AG20443 (cell line): ENCODE measurements around the gene SMIM41.

Experiments used
- DNase-seq: peaks from one replicate; pipeline ENCODE4 v3.0.0; 2012; ENCODE audit warnings: low spot score, mixed read lengths

Gene SMIM41

DNA sequence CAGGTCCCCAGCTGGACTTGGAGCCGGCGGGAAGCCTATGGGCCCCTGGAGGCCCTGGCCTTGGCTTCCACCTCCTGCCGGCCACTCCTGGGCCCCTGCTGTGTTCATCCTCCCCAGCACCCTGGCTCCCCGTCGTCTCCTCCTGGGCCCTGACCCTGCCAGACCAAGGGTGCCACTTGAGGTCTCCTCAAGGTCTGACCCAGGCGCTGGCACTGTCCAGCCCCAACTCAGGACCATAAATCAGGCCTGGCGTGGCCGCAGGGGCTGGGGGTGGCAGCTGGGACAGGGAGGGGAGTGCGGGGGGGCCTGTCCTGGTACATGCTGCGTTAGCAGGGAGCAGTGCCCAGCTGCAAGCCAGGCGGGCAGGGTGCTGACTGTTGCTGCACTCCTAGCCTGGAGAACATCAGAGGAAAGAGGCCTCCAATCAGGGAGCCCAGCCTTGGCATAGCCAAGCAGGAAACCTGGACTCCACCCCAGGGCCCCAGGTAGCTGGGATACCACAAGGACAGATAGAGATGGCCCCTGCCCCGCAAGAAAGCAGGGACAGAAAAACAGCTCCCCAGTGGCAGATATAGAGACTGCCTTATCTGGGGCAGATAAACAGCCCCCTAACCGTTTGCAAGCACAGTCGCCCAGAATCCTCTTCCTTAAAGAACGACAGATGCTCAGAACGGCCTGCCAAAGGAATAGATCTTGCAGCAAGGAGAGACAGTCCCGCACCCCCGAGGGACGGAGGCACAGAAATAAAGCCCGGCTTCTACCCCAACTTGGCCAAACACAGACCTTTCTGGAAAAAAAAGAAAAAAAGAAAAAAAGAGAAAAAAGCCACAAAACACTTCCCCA is 16.2 kb upstream of the SMIM41 start:
- no peak for DNase-seq

DNA sequence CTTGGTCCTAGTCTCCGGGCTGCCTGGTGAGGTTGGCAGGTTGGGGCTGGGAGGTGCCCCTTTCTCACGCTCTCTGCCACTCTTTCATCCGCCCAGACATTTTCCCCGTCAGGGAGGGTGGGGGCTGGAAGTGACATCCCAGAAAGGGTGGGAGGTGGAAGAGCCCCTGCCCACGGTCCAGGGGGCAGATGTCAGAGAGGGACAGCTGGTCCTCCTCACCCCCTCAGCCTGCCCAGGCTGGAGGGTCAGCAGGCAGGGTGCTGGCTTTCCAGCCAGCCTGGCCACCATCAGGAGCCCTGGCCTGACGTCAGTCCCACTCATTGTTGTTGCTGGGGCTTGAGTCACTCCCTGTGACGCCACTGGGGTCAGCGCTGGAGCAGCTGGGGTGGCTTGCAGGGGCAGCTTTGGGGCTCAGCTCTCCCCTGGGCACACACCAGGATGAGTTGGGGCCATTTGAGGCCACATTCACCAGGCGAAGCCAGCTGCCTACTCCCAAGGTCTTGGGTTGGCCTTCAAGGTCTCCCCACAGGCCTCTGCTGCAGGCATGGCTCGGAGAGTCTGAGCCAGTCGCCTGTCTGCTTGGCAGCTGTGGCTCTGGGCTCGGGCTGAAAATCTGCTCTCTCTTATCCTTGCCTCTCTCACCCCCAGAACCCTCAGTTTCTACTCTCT is 15.4 kb upstream of the SMIM41 start:
- peak; percentile 87 for DNase-seq

DNA sequence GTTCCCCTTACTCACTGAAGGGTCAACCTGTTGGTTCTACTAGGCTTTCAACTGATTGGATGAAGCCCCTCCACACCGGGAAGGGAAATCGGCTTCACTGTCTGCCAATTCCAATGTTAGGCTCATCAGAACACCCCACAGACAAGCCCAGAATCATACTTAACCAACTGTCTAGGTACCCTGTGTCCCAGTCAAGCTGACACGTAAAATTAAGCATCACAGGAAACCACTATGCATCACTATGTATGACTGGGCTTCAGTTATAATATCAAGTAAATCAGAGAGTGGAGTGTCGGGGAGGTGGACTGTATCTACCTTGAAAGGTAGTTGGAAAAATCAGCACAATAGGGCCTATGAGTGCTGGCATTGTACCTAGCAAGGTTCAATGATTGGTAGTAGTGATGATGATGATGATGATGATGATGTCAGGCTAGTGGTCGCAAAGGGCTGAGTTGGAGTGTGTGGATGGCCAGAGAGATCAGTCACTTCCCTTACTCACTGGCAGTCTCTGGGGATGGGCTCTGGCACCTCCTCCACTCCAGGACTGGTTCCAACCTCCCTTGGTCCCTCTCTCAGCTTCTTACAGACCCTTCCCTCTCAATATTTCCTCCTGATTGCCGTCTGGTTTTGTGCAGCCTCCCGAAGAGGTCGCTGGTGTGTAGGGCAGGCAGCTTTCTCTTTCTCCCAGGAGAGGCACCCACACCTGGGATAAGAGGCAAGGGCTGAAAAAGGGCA is 13.0 kb upstream of the SMIM41 start:
- DNase-seq, result no peak

DNA sequence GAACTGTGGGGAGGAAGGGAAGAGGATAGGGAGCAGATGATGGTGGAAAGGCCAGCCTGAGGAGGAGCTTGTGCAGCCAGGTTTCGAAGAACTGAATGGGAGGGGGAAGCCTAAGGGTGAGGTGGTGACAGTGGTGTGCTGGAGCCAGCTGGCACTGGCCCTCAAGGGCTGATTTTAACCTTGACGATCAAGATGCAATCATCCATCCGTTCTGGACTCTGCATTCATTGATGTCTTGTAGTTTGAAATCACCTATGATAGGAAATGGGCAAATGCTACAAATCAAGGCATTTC is 12.5 kb upstream of the SMIM41 start:
- DNase-seq, result no peak

DNA sequence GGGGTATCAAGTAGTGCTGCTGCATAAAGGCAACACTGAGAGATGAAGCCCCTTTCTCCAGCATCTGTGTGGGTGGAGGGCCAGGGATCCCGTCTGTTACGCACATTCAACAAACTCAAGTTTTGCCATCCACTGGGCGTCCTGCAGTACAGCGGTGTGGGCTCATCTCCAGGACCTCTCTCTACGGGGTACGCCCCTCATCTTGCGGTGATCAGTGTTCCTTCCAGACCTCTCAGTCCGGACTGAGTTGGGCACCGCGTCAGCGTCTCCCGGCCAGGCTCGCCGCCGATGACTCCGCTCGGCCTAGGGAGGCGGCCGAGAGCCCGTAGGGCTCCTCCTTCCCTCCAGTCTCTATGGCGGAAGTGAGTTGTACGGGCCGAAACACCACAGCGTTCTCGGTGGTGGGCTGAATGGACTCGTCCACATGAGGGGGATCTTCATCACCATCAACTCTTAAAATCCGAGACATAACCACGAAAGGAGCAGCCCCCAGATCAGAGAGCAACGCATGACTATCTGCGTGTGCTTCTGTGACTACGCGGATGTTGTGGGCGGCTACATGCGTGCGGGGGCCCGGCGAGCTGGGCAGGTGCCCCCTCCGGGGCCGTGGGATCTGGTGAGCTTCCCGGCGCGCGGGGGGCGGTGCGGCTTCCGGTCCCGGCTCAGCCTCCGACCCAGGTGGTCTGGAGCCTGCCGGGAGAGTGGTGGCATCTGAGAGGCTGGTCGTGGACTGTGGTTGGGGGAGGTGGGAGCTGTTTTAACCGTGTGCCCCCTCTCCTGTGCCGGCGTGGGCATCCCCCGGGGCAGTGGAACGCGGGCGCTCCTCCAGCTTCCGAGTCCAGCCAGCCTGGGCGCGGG is 9.9 kb upstream of the SMIM41 start, which contains the start of gene ATG101:
TSS of gene ATG101 (plus strand) at position 652 of the 858 bp plus-strand sequence. CDS start 3,673 bp downstream, outside the sequence.
- DNase-seq, result peak; percentile 95

DNA sequence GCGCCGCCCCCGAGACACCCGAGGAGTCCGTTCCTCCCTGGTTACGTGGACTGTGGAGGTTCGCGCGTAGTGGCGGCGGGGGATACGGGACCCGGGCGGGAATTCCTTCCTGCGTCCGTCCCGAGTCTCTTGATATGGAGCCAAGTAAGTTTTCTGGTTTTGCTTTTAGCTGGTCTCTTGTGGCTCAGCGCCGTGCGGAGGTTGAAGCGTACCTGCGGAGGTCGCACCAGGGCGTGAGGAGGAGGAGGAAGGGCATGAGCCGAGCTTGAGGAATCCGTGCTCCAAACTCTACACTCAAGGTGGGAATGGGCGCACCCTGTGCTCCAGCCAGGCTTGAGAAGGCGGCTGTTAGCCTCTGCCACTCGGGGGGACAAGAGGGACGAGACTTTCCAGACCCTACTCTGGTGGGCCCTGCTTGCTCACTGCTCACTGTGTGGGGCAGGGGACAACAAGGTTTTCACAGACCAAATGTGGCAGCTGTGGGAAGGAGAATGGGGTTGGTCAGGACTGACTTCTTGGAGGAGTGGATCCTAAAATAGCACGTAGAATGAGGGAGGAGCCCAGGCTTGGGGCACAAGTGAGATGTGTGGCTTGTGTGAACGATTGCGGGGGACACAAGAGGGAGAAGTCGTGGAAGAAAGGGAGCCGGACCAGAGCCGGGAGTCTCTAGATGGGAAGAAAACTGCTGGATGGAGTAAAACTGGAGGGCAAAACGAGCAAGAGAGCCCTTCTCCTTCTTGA is 9.1 kb upstream of the SMIM41 start:
- DNase-seq, result no peak

DNA sequence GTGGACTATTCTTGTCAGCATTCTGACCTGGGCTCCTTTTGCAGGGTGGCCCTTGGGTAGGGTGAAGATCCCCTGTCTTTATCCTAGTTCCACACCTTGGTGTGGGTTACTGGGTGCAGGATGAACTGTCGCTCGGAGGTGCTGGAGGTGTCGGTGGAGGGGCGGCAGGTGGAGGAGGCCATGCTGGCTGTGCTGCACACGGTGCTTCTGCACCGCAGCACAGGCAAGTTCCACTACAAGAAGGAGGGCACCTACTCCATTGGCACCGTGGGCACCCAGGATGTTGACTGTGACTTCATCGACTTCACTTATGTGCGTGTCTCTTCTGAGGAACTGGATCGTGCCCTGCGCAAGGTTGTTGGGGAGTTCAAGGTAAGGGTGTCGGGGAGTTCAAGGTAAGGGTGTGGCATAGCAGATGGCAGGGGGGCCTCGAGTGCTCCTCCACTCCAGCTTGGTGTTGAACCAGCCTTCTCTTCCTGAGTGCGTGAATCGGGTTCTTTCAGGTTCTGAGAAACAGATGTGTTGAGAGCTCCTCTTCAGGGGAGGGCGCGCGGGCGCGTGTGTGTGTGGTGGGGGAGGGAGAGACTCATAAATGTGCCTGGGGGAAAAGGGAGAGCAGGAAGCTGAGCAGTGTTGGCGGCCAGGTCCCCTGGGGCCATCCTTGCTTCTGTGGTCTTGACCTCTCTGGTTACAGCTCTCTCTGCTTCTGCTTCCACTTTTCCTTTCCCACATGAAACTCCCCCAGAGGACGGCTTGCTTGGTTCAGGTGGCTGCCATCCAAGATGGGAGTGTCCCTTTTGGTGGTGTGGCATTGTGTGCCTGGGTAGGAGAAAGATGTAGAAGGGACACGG is 5.7 kb upstream of the SMIM41 start:
- peak; percentile 44 for DNase-seq

DNA sequence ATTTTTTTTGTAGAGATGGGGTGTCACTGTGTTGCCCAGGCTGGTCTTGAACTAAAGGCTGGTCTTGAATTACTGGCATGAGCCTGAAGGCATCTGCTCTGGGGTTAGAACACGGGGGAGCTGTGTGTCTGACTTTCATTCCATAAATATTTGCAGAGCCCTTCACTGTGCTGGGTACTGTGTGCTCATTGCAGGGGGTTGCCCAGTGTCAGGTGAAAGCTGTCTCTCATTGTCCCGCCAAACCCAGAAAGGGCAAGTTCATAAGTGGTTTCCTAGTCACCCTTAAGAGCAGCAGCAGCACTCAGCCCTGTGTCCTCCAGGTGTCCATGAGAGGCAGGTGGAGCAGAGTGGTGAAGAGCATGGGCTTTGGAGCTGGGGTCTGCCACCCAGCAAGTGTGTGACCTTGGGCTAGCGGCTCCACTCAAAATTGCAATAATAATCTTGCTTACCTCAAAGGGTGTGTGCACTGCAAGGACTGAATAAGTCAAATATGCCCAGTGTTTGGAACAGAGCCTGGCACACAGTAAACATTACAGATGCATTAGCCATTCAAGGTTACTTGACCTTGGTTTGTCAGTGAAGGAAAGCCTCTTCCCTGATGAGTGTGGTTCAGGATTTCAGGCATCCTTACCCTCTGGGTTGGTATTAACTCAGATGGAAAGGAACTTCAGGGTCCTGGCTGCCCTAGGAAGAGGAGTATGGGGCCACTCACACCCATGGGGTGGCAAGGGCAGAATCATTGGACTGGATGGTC is 4.4 kb upstream of the SMIM41 start:
- no peak for DNase-seq

DNA sequence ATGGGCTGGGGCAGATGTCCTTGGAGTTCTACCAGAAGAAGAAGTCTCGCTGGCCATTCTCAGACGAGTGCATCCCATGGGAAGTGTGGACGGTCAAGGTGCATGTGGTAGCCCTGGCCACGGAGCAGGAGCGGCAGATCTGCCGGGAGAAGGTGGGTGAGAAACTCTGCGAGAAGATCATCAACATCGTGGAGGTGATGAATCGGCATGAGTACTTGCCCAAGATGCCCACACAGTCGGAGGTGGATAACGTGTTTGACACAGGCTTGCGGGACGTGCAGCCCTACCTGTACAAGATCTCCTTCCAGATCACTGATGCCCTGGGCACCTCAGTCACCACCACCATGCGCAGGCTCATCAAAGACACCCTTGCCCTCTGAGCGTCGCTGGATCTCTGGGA is 2.7 kb upstream of the SMIM41 start:
- no peak for DNase-seq

DNA sequence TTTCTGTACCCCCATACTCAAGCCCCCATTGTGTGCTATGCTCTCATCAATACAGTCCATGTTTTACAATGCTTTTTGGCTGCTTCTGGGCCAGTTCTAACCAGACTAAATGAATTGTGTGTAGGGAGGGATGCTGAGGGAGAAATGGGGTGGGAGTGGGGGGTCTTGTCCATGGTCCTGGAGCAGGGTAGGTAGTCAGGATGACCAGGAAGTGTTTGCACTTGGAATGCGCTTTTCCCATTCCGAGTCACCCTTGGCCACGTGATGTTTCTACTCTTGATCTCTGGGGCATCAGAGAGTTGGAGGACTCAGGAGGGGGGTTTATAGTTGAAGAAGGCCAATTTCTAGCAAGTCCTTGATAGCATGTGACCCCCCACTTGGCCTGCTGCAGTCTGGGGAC is 1.2 kb upstream of the SMIM41 start:
- DNase-seq, result no peak

DNA sequence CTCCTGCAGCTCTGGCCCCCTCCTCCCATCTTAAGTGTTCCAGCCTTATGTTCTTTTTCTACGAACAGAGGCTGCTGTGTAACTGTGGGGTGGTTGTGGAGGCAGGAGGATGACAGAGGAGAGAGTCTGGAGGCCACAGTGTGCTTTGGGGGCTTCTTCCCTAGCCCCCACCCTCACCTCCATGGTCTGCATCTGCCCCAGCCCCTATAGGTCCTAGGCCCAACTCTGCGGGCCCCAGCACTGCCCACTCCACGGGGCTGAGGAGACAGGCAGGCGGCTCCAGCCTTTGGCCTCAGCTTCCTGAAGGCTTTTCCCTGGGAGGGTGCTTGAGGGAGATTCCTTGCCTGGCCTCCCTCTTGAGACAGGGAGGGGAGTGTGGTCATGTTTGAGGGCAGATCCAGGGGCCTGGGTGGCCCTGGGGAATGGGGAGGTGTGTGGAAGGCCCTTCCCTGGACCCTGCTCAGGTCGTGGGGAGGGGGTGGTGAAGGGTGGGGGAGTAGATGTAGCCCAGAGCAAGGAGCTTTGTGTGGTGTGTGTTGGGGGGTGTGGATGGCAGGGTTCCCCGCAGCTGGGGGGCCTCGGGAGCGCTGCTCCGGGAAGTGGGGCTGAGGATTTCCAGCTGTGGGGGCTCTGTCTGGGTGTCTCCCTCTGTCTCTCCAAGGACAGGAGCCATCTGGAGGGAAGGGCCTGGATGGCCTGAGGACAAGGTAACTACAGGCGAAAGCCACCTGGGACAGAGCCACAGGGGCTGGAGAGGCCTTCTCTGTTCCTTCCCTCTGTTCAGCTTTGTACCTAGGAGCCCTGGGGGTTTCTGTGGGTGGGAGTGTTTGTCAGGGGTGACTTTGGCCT is 1.1 kb downstream of the SMIM41 start:
- DNase-seq, result no peak

DNA sequence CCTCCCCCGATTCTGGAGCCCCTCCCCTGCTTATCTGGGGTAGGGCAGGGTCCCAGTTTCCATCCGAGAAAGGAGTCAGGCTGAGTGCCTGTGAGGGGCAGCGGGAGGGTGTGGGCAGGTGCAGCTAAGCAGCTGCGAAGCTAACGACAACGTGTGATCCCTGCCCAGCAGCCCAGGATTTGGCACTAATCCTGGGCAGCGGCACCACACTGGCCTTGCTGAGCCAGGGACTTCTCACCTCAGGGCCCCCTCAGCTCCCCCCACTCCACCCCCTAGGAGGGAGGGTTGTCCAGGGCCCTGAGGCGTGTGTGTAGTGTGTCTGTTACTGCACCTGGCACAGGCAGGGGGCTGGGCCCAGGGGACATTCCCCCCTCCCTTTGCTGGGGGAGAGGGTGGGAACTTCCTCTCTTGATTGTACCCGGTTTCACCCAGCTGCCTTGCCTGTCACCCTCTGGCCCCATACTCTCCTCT is 1.8 kb downstream of the SMIM41 start:
- no peak for DNase-seq

DNA sequence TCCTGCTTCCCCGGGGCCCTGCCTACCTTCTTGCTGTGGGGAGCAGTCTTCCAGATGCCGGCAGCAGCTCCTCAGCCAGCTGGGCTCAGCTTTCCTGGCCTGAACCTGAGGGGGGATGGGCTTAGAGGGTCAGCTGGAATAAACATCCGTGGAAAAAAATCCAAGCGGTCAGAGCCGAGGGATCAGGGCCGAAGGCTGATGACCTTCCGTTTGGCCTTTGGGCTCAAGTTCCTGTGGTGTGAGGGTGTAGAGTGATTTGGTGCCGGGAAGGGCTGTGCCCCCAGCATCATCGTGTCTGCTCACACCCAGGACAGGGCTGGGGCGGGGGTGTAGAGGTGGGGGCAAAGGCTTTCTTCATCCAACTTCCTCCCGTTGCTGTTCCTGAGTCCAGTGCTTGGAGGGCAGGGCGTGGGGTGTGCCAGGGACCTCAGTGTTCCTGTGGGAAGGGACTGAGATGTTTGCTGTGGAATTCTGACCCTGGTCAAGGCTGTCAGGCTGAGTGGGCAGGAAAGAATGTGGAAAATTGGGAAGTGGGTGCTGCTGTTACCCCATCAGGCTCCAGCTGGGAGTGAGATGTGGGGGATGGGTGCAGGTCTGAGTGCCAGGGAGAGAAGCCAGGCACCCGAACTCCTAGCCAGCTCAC is 2.6 kb downstream of the SMIM41 start:
- peak; percentile 61 for DNase-seq

DNA sequence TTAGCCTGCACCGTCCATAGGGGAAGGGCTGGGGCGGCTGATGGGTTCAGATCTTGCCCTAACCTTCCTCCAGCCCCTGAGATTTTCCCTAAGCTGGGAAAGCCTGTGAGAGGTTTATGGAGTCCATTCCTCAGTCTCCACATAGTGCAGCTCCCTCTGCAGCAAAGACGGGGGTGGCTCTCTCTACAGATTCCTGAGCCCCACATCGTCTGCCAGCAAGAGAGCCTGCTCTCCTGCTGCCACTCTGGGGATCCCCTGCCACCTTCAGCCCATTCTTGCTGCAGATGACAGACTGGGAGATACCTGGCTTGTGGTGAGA is 3.1 kb downstream of the SMIM41 start:
- no peak for DNase-seq

DNA sequence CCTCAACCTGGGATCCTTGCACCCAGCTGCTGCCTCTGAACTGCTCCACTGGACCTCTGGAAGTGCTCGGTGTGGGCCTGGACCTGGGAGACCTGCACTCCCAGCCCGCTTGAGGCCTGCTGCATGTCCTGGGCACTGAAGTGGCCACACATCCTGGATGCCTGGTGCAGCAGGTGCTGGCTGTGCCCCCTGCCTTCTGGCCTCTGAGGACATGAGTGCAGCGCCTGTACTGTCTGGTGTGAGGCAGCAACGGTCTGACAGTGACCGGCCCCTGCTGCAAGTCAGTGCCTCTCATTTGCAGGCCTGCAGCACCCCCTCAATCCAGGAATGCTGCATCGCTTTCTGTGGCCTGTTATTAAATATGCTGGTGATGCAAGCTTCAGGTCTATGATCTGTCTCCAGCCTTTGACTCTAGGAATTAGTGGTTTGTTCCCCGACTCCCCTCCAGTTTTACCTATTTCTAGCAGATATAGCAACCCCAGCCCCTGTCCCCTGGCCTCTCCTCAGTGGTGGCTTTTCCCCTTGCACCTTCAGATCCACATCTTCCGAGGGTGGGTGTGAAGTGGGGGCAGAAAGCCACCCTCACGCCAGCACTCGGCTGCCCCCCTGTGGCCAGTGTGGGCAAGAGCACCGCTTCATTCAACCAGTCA is 3.6 kb downstream of the SMIM41 start:
- DNase-seq, result peak; percentile 89

DNA sequence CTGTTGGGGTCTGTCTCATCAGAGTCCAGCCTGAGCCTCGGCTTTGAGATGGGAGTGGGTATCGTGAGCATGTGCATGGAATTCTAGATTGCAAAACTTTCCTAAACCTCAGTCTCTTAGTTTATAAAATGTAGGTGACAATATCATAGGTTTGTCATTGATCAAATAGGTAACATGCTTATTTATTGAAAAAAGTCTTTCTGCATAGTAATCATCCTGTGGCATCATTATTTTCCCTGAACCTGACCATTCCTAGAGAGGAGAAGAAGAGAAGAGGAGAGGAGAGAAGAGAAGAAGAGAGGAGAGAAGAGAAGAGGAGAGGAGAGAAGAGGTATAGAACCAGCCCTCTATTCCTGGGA is 4.1 kb downstream of the SMIM41 start:
- no peak for DNase-seq

DNA sequence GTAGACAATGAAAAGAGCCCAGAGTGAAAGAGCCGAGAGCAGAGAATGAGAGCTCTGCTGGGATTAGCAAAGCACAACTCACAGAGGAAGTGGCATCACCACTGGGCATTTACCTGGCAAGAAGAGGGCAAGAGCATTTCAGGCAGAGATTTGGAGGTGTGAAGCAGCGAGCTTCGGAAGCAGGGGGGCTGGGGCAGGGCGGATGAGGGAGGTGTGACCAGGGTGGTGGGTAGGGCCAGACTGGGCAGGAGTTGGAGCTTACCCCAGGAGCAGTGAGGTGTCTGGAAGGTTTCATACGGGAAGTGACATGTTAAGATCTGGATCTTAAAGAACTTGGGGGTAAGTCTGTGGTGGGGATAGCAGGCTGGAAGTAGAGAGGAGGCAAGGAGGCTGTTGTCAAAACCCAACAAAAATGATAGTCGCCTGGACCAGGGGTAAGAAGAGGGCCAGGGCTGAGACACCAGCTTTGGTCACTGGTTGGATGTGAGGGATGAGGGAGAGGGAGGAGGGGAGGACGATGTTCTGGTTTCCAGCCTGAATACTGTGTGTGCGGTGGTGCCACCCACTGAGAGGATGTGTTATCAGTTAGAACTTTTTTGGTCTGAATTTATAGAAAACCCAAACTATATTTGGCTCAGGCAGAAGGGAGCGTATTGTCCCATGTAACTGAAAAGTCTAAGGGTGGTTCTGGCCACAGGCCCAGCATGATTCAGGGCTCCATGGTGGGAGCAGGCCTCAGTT is 5.2 kb downstream of the SMIM41 start:
- DNase-seq, result no peak
